Spleen (tissue), 7 donors: ENCODE data around the gene PITRM1.

Experiments used
- CTCF ChIP-seq, 11 experiments: fragments of 200-600 bp in 7 of 11; fragments of 450-650 bp in 4 of 11; sonication (generic) in 4 of 11; IDR thresholded peaks in 8 of 11; conservative IDR thresholded peaks in 3 of 11; 1 replicate in 7 of 11; 2 replicates in 4 of 11; pipeline versions ENCODE4 v1.4.0 to v1.8.0; 2016 to 2021; ENCODE audit warnings: antibody characterized with exemption in 11 of 11, inconsistent platforms in 4 of 11, mild to moderate bottlenecking in 1 of 11
- POLR2A ChIP-seq, 3 donors: fragments of 450-650 bp; IDR thresholded peaks; one replicate each; pipeline ENCODE4 v1.5.1; 2017; ENCODE audit warnings: antibody characterized with exemption in 3 of 3, mild to moderate bottlenecking in 1 of 3
- POLR2AphosphoS5 ChIP-seq, 3 donors: sonication (generic); formaldehyde crosslinking; IDR thresholded peaks; one replicate each; pipeline ENCODE4 v1.5.1; 2017; ENCODE audit warnings: antibody characterized with exemption in 3 of 3
- donor health status: DM: no; HTN: no; CAD: no; lungs with moderate emphysema.
- donor health status: DM: no; HTN: no; CAD: no.
- donor health status: DM: no; HTN: no; CAD: no.

GRCh38 chr10:3196482-3196881, 23.9 kb upstream of the PITRM1 start:
- TF ChIP-seq CTCF (IDR thresholded peaks at IDR 0.05 in 8 of 11, conservative IDR thresholded peaks at IDR 0.05 in 3 of 11) (no peak), POLR2A (IDR thresholded peaks at IDR 0.05) (no peak), POLR2AphosphoS5 (IDR thresholded peaks at IDR 0.05) (no peak)
